ENCODE results near the gene HM13. TPM values are rescaled to one million over a fixed set of nuclear protein-coding genes. Genes with fewer than 3 reads are reported as not detected.

Gene HM13
- total and polyA plus RNA-seq, 9 of the 15 experiments (the other 6 are each of a cell fraction or from before 2014, with no cell fraction given) = 7.7 to 136 (median 74.5) TPM

GRCh38 chr20:31568041-31568731 lies 53.9 kb downstream of the HM13 start:
- 87% methylated on average over 20 of the region's 21 CpGs for WGBS (ENCODE audit: insufficient coverage, low coverage, missing lambda C conversion rate)
- no peak for TF ChIP-seq CHD2 (IDR thresholded peaks at IDR 0.05; ENCODE audit: low read depth, low read length)
- peak; percentile 53 for TF ChIP-seq RBM22 (IDR thresholded peaks at IDR 0.05; ENCODE audit: low read depth, low read length, poor library complexity, severe bottlenecking)
- no peak for TF ChIP-seq IRF9 (tag; IDR thresholded peaks at IDR 0.05)
- TF ChIP-seq RBFOX2 (IDR thresholded peaks at IDR 0.05; ENCODE audit: low read depth, low read length) = peak; percentile 48; the same call in 1 of the 2 replicates
- no peak for TF ChIP-seq ZNF165 (CRISPR knock-in tag; IDR thresholded peaks at IDR 0.05; ENCODE audit: borderline replicate concordance)
- TF ChIP-seq POLR2G (IDR thresholded peaks at IDR 0.05; ENCODE audit: low read depth, low read length) = peak; percentile 70
- no peak for TF ChIP-seq TFAP4 (CRISPR knock-in tag; IDR thresholded peaks at IDR 0.05; ENCODE audit: borderline replicate concordance)
- H3K27me3 ChIP-seq (ENCODE audit: control insufficient read depth in 2 of 2, insufficient read depth in 2 of 2, low read length in 2 of 2) = no peaks in the 10 kb centered on the region
- ChIA-PET CTCF (ENCODE audit: low intra/inter-chr PET ratio) (interaction anchor here (1.1 to 12.8 kb wide), 5 partner anchors 9 to 156 kb away, joined by 6 to 304 read pairs (median 7); no protein-coding TSS in a partner anchor), POLR2A (interaction anchor here (0.6 to 5.9 kb wide), 7 partner anchors 10 to 126 kb away, joined by 3 to 73 read pairs (median 4); partner anchors contain the start of gene ID1)
- H3K36me3 ChIP-seq (ENCODE audit: control insufficient read depth, insufficient read depth, low read length) = peaks cover 73% of the 10 kb centered on the region
- FAIRE-seq (no peak), ATAC-seq (no peak), DNase-seq (ENCODE audit: extremely low read depth in 1 of 4, low spot score in 3 of 4) (no peak)
- H3K9me1 ChIP-seq (ENCODE audit: control insufficient read depth, insufficient read depth, low read length) = no peaks in the 10 kb centered on the region
- intact Hi-C loops (cut with micrococcal nuclease) (no loop called here), in situ Hi-C loops (cut with MboI) (no loop called here)
- no peak overlapping the region for H3K4me3 ChIP-seq
- no TSS peak for BruUV-seq (replicated peaks)
- H3K27ac ChIP-seq (ENCODE audit: extremely low read depth, low read depth, low read length) = no peak overlapping the region; the same call in 2 of the 3 replicates
- 0 out of 4 replicates have a peak overlapping the region, but pooled peaks of 1 of the 2 experiments have one; percentile 22 for H3K9ac ChIP-seq (ENCODE audit: insufficient read depth in 1 of 2, low read depth in 2 of 2, low read length in 2 of 2)
- H2AFZ ChIP-seq (ENCODE audit: low read depth, low read length) = no peak overlapping the region
- H3K79me2 ChIP-seq (ENCODE audit: control insufficient read depth, insufficient read depth, low read length) = peaks cover 7% of the 10 kb centered on the region; the same call in 2 of the 3 replicates
- no peaks in the 10 kb centered on the region for H4K20me1 ChIP-seq (replicated peaks; ENCODE audit: control insufficient read depth, insufficient read depth, low read length)
- peaks cover 14 to 54% of the 10 kb centered on the region in 2 experiments; a peak in 4 of 5 replicates for H3K4me1 ChIP-seq (replicated peaks in 1 of 2; ENCODE audit: control insufficient read depth in 2 of 2, insufficient read depth in 2 of 2, low read length in 2 of 2)
- H3K9me3 ChIP-seq (replicated peaks; ENCODE audit: control insufficient read depth, insufficient read depth, low read depth, low read length) = no peaks in the 10 kb centered on the region
- no peak overlapping the region for H3K4me2 ChIP-seq (ENCODE audit: insufficient read depth, low read length)
